Mesenteric fat pad (tissue), 1 donor: ENCODE results near the gene ZBTB24. TPM values are rescaled to one million over a fixed set of nuclear protein-coding genes. Genes with fewer than 3 reads are reported as not detected.
"Not testable (repeated sequence)": the region's sequence is repeated elsewhere in the genome, so short reads cannot be mapped to it uniquely, and the experiment has no call there.

Experiments used
- DNase-seq: peaks from one replicate; pipeline ENCODE4 v3.0.0-alpha.2; 2020; ENCODE audit warnings: low spot score
- long read RNA-seq: library from polyadenylated mRNA; unstranded; transcript quantifications from one replicate; pipeline ENCODE4 v2.0.0, GENCODE V29; 2020
- total RNA-seq: library from RNA; stranded (reverse); fragmentation: NEBNext Ultra II Directional; extraction: Animal tissue kit (Norgen Biotek cat#: 25700); gene quantifications from one replicate; pipeline ENCODE4 v1.2.1, GENCODE V29; 2021
- donor health status: DM: yes; HTN: yes; CAD: no.

Gene ZBTB24
- 6.3 TPM for total RNA-seq
- long read RNA-seq, full-length matches to known transcripts: 1 of 5 reads
- long read RNA-seq, partial matches to known transcripts: 0 of 5 reads
- long read RNA-seq, other reads (novel, unspliced or antisense): 4 of 5 reads

DNA sequence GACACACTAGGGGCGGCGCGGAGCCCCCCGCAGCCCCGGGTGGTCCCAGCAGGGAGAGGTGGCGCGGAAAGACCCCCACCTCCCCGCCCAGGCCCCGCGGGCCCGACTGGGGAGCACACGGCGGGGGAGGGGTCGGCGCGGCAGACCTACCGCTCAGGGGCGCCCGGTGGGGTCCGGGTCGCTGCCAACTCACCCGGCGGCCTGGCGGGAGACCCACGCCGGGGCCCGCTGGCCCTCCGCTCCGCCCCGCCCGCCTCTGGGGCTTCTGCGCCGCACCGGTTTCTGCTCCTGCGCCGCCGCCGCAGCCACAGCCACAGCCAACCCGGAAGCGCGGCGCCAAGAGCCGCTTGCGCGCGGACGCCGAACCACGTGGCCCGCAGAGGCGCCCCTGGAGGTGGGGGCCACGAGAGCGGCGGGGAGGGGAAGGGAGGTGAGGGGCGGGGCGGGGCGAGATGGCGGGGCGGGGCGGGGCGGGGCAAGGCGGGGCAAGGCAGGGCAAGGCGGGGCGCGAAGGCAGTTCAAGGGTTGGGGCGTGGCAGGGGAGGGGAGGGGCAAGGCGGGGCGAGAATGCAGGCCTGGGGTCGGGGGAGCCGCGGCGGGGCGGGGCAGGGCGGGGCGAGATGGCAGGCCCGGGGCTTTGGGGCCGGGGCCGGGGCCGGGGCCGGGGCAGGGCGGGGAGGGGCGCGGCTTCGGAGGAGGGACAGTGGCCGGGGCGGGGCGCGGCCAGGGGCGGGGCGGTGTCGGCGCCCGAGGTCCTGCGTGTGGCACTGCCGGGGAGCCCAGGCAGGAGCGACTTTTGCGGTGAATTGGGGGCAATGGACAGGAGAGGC is at the start of gene ZBTB24:
Gene ZBTB24, minus strand, starts transcription at position 315 of the 830 bp plus-strand sequence. CDS start 1,193 bp downstream, outside the sequence.
- peak; percentile 96 for DNase-seq

DNA sequence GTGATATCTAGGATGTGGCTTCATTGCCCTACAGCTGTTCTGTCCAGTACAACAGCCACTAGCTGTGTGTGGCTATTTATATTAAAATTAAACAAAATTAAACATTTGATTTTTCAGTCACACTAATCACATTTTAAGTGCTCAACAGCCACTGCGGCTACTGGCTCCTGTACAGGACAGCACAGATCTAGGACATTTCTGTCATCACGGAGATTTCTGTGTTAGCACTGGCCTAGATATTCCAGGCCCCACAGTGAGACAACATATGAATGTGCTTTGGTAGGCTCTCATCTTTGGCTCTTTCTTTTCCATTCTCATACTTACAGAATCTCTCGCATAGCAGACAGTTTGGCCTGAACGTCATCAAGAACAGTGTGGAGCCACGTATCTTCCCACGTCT is 48.4 kb upstream of the ZBTB24 start:
- DNase-seq: no peak

DNA sequence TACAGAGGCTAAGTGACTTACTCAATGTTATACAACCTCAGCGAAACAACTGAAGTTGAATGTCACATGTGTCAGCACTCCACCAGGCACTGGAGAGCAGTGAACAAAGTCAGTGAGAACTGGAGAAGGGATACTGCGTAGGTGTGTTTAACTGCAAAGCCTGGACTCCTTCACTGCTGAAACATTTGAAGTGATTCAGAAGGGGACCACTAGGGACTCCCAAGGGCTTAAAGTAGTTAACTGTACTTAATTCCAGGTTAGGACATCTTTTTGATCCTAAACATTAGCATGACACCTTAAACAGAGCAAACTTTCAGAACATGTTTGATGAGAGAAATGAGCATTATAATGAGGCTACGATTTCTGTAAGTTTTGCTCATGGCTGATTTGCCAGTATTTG is 45.0 kb upstream of the ZBTB24 start:
- no peak for DNase-seq

DNA sequence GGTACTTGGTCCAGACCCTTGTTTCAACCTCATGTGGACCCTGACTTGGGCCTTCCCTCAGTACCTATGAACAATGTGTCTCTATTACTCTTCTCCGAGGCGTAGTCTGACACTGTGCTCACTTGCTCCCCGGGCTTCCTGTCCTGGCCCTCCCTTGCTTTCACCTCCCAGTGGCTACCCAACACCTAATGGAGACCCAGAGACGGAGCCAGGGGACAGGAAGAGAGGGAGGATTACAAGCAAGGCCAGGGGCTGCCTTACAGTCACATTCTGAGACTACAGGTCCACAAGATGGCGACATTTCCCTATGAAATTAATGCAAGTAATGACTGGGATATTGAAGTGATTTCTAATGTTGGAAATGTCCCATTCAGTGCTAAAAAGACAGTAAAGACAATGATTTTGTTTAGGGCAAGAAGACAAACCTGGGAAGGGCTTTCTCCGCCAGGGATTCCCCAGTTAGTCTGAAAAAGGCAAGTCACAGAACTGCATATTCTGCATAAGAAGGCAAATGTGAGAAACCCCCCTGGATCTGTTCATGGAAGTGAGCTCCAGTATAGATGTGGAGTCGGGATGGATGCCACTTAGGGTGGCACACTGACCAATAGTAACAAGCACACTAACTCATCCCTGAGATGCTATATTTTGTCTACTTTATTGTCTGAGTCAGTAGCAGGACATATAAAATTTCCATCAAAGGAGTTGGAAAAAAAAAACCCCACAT is 44.0 kb upstream of the ZBTB24 start:
- DNase-seq: no peak

DNA sequence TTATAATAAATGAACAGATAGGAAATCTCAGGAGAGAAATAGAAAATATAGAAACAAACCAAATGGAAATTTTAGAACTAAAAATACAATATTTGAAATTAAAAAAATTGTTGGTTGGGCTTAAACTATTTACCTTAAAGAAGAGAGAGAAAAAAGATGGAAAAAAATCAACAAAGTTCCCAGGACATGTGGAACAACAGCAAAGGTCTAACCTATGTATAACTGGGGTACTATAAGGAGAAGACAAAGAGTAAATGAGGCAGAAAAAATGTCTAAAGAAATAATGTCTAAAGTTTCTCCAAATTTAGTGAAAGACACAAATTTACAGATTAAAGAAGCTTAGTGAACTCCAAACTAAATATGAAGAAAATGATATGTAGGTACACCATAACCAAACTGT is 41.1 kb upstream of the ZBTB24 start:
- DNase-seq: no peak

DNA sequence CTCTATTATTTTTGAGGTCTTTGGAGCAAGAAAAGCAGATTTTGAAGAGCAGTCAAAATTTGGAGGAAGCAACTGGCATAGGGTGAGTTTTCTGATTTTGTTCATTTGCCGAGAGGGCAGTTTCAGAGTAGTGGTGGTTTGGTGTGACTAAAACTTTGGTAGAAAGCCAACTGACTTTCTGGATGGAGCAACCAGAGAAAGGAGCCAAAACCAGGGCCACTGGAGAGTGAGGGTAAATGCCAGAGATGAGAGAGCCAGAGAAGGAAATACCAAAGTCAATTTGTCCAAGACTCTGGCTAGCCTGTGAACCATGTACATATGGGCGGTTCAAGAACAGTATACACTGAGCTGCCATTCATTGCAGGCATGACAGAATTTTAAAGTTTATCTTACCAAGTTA is 40.5 kb upstream of the ZBTB24 start:
- no peak for DNase-seq

DNA sequence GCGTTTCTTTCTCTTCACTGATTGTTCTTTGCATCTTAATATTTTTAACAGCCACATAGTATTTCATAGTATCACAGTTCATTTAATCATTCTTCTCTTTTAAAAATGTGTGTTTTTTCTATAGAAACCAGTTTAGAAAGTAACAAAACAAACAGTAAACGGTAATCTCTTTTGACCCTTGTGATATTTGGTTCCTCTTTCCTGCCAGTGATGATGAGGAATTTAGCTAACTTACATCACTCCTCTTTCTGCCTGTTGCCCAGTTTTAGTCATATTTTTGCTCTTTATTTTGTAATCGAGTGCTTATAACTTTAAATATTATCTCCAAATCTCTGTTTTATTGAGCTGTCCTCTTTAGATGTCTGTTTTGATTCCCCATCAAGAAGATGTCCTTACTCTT is 38.1 kb upstream of the ZBTB24 start:
- DNase-seq: no peak

DNA sequence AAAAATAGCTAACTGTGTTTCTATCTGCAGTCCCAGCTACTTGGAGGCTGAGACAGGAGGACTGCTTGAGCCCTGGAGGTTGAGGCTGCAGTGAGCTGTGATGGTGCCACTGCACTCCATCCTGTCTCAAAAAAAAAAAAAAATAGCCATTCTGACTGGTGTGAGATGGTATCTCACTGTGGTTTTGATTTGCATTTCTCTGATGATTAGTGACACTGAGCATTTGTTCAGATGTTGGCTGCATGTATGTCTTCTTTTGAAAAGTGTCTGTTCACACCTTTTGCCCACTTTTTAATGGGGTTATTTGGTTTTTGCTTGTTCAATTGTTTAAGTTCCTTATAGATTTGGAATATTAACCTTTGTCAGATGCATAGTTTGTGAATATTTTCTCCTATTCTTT is 36.6 kb upstream of the ZBTB24 start:
- not testable (repeated sequence) for DNase-seq

DNA sequence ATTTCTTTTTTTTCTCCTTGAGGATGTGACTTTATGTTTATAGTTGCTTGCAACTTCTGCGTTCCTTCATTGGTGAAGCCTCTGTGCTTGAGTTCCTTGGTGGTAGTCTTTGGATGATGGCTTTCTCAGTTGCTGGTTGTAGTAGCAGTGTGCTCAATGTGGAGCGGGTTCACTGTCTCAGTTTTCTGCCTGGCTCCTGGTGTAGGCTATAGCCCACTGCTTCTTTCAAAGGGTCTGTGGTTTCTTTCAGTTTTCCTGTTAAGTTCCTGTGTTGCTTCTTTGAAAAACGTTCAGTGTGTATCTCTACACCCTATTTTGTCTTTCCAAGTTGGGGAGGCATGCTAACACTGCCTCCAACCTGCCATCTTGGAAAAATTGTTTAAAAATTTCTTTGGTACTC is 33.9 kb upstream of the ZBTB24 start:
- DNase-seq: no peak

DNA sequence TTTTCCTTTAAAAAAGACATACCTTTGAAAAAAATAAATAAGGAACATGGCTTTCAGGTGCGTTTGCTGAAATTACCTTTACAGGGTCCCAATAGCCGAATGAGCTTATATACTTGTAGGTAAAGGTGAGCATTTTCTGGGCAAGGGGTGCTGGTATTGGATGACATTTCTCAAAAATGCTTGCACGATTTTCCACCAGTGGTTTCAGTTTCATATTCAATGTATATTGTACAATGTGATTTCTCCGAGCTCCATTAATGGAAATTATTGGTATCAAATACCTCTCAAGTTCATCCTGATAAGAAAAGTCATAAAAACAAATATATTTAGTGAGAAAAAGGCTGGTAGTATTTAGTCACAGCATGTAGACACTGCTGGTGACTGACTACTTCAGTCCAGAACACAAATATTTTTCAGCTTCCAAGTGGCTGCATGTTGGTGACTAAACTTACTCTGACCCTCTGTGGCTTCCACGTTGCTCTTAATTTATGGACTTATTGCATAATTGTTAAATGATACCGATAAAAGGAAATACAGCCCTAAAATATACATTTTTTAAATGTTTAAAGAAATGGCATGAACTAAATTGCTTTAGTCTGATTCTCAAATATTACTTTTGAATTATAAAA is 32.9 kb upstream of the ZBTB24 start:
- DNase-seq: no peak

DNA sequence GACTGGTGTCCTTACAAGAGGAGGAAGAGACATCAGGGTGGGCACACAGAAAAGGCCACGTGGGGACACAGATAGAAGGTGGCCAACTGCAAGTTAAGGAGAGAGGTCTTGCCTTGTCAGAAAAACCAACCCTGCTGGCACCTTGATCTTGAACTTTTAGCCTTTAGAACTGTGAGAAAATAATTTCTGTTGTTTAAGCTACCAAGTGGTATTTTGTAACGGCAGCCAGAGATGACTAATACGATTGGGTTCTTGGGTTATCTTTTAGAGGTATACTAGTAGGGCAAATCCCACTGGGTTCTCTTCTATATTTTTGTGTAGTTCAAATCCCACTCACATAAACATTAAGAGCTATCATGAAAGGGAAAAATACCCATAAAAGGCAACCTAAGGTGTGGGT is 31.9 kb upstream of the ZBTB24 start:
- no peak for DNase-seq

DNA sequence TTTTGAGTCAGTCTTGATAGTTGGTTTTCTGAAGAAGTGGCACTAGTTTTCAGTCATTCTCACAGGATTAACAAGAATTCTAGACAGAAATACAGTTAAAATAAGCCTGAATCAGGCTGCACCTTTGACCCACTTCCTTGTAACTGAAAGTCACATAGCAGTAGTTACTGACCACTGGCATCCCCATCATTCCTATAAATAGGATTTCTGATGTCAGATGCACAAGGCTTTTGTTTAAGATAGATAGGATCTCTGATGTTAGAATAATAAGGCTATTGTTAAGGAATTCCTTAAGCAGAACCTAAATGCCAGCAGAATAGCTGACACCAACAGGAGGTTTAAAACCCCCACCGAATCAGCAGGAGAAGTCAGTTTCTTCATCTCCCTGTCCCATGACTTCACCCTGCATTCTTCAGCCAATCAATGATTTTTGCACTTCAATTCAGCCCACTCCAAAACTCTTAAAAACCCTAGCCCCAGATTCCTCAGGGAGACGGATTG is 30.6 kb upstream of the ZBTB24 start:
- no peak for DNase-seq

DNA sequence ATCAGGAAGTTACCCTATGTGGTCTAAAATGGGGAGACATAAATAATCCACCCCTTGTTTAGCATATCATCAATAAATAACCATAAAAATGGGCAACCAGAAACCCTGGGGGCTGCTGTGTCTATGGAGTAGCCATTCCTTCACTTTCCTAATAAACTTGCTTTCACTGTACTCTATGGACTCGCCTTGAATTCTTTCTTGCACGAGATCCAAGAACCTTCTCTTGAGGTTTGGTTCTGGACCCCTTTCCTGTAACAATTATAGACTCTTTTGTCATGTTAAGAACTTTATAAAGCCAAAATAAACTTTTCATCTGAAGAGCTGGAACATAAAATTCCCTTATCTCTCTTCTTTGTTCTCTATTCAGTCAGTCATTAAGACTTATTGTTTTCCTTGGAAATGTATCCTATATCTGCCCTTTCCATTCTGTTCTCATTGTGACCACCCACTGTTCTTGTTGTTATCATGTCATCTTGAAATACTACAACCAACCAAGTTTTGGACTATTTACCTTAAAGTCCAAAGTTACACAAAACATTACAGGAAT is 29.3 kb upstream of the ZBTB24 start:
- no peak for DNase-seq

DNA sequence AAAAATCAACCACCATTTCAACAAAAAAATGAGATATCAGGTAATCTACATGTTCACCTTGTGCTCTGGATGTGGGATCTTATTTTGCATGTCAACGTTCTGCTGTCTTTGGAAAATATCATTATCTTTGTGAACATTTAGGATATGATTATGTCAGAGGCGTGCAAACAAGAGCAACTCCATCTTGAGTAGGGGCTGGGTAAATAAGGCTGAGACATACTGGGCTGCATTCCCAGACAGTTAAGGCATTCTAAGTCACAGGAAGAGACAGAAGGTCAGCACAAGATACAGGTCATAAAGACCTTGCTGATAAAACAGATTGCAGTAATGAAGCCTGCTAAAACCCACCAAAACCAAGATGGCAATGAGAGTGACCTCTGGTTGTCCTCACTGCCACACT is 28.8 kb upstream of the ZBTB24 start:
- DNase-seq: no peak

DNA sequence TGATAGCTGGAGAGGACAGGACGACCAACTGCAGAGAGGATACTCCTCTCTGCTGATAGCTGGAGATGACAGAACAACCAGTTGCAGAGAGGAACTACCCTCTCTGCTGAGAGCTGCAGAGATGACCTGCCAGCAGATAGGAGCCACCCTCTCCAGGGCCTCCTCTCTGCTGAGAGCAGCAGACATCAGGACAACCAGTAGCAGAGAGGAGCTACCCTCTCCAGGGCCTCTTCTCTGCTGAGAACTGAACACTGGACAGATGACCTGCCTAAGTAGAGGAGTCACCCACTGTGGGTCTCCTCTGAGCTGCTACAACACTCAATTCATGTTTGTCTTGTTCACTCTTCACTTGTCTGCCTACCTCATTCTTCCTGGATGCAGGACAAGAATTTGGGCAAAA is 27.3 kb upstream of the ZBTB24 start:
- no peak for DNase-seq

DNA sequence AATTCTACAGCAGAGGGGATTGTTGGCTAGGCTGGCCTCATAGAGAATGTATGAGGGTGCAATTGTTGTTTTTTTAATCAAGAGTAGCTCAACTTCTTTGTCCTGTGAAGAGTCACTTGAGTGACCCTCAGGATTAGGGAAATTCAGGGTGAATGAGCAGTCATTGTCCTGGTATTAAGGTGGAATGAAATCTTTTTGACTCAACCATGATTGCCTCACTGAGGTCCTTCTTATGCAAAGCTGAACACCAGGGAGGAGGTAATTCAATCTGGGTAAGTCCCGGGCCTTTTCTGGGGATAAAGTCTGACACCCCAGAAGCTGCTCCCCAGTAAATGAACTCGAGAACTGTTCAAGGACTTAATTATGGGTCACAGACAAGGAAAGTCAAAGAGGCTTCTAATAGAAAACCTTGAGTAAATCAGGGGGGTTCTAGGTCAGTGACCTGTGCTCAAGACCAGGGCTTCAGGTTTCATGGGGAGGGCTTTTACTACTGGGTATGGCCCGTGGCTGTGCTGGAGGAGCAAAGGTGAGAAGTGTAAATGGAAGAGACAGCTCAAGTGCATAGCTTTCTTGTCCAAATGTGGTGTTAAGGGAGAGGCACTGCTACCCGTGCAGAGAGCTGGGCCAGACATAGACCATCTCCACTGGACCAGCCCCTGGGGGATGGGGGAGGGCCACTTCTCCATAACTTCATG is 25.3 kb upstream of the ZBTB24 start:
- DNase-seq: no peak

DNA sequence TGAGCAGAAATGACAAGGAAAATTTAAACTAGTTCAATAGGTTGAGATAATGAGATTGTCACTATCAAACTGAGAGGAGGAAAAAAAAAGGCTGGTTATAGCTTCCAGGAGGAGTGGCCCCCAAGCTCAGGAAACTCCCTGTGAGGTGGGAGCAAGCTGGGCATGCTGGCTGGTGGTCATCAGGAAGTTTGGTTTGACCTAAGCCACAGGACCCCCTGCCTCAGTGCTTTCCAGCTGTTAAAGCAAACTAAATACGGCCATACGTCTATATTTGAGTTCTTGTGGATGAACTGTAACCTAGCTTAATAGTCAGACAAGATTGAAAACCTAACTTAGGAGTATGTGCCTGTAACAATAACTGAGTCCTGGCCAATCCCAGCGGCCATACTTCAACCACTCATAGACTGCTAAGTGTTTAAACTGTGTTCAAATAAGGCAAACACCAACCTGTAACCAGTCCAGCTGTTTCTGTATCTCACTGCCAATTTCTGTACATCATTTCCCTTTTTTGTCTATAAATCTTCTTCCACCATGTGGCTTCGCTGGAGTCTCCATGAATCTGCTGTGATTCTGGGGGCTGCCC is 24.6 kb upstream of the ZBTB24 start:
- no peak for DNase-seq

DNA sequence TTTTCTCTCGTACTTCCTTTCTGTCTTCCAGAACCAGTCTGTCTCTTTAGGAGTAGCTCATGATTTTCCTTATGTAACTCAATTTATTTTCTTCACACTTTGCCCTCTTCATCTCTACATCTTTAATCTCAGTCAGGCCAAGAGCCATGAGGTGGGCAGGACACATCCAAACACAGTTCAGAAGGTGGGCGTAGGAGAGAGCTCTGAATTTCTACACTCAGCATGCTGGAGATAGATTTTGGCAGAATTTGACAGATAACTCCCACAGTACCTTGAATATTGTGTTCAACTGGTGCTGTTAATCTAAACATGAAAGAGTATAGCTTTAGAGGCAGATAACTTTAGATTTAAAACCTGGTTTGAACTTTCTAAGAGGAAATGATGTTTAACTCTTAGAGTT is 23.8 kb upstream of the ZBTB24 start:
- no peak for DNase-seq

DNA sequence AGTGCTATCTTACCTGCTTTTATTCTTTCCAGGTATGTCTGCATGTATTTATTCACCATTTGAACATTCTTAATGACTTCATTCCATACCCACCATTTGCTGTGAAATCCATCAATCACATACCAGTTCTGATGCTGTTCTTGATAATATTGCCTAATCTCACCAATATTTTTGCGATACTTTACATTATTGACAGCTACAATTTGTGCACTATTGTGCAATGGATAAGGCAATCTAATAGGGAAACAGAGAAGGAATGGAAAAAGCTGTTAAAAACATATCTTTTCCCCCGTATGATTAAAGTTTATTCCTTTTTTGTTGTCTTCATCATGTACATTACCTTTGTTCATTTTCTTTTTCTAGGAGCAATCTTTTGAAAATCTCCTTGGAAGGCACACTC is 23.3 kb upstream of the ZBTB24 start:
- no peak for DNase-seq
